ENCODE results near the gene PIM2. TPM values are rescaled to one million over a fixed set of nuclear protein-coding genes. Genes with fewer than 3 reads are reported as not detected.

The PIM2 gene
- total RNA-seq, 1 donor from 2014 or later = 6.8 TPM

DNA sequence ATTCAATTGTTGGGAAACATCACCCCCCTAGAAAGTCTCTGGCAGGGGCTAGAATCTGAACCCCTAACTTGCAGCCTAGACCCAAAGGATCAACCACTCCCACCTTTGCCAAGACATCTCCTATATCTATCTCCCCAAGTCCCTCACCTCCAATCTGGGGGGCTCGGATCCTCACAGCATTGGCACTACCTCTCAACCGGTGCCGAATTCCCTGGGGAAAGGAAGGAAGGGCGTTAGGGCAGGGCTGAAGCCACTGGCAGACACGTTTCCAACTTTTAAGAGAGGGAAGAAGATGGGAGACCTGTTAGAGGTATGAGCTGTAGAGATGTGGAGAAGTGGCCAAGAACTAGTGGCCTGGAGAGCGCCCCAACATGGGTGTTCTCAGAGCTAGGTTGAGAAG lies 23.9 kb downstream of the PIM2 start:
- Histone ChIP-seq H3K36me3 (ENCODE audit: control insufficient read depth, insufficient read depth, low read length) (peaks cover 7% of the 10 kb centered on the region), H3K4me3 (ENCODE audit: low read depth, low read length) (no peak overlapping the region), H3K27me3 (ENCODE audit: control insufficient read depth, insufficient read depth, low read length) (no peaks in the 10 kb centered on the region)
- DNase-seq (ENCODE audit: low read depth) (no peak), FAIRE-seq (no peak)
- TF ChIP-seq CTCF (IDR thresholded peaks at IDR 0.05; ENCODE audit: insufficient read depth, low read length, severe bottlenecking) = no peak

DNA sequence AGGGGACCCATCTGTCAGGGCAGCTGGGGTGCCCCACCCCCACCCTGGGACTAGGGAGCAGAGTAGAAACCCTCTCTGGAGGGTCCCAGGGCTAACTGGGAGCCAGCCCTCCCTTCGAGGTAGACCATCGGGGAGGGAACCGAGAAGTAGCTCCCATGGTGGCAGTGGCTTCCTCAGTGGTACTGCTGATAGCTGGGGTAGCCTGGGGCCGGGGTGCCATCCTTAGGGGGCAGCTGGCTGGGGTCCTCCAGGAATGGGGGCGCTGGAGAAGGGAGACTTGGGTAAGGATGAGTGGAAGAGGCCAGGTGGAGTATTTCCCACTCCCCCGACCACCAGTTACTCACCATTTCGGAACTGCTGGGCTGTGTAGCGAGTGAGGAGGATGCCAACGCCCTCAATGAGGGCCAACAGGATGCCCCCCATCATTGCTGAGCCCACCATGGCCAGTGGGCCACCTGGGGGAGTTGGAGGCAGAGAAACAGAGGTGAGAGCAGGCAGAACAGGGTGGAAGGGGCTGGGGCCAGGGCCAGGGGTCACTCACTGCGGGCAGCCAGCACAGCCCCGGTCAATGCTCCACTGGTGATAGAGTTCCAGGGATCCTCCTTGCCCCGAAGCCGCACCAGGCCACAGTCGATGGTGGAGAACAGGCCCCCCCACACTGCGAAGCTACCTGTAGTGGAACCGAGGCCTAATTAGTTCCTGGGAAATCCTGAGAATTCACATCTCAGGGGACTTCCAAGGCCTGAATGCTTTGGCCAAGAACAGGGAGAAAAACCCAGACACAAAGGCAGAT lies 25.1 kb downstream of the PIM2 start:
- DNase-seq (ENCODE audit: low read depth) (no peak), FAIRE-seq (no peak)
- Histone ChIP-seq H3K4me3 (ENCODE audit: low read depth, low read length) (no peak overlapping the region), H3K27me3 (ENCODE audit: control insufficient read depth, insufficient read depth, low read length) (no peaks in the 10 kb centered on the region), H3K36me3 (ENCODE audit: control insufficient read depth, insufficient read depth, low read length) (peaks cover 7% of the 10 kb centered on the region)
- no peak for TF ChIP-seq CTCF (IDR thresholded peaks at IDR 0.05; ENCODE audit: insufficient read depth, low read length, severe bottlenecking)

DNA sequence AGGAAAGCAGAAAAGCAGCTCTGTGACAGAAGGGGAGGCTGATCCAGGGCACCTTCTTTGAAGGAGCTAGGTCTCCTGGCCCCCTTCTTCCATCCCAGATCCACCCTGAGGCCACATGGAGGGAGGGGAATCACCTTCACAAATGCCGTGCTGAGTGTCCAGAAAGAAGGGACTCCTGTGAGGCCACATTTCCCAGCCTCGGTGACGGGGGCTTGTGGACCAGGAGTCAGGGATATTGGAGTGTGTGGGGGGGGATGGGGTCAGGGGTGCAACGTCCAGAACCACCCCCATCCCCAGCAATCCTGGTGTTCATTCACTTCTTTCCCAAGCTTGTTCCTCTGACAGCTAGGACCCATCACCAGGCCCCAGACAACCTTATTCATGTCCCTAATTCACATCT lies 25.9 kb downstream of the PIM2 start:
- FAIRE-seq = no peak
- no peak for DNase-seq (ENCODE audit: low read depth)
- TF ChIP-seq CTCF (IDR thresholded peaks at IDR 0.05; ENCODE audit: insufficient read depth, low read length, severe bottlenecking) = no peak
- peaks cover 7% of the 10 kb centered on the region for H3K36me3 ChIP-seq (ENCODE audit: control insufficient read depth, insufficient read depth, low read length)
- H3K4me3 ChIP-seq (ENCODE audit: low read depth, low read length) = no peak overlapping the region
- no peaks in the 10 kb centered on the region for H3K27me3 ChIP-seq (ENCODE audit: control insufficient read depth, insufficient read depth, low read length)

- FAIRE-seq (no peak), DNase-seq (ENCODE audit: low read depth) (peak; percentile 75)
- Histone ChIP-seq H3K27me3 (ENCODE audit: control insufficient read depth, insufficient read depth, low read length) (no peaks in the 10 kb centered on the region), H3K36me3 (ENCODE audit: control insufficient read depth, insufficient read depth, low read length) (peaks cover 7% of the 10 kb centered on the region), H3K4me3 (ENCODE audit: low read depth, low read length) (peak overlapping the region; percentile 50)
- TF ChIP-seq CTCF (IDR thresholded peaks at IDR 0.05; ENCODE audit: insufficient read depth, low read length, severe bottlenecking) = peak; percentile 66
Observed at GRCh38 chrX:48891402-48892288, 27.2 kb downstream of the PIM2 start.

DNA sequence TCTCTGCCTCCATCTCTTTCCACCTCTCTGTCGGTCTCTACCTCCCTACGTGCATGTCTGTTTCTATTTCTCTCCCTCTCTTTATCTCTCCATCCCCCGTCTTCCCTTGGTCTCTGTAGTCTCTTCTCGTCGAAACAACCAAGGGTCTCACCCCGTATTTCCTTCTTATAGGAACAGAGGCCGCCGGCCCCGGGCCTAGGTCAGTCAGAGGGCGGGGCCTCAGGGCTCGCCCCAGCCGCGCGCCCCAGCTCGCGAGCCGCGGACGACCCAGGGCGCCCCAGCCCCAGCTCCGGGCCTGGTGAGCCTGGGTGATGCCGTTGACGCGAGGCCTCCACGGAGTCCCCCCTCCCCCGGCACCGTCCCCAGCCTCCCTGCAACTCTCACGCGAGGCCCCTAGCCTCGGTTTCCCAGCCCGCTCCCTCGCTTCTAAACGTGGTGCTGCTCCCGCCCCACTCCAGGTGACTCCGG lies 27.9 kb downstream of the PIM2 start:
- peaks cover 7% of the 10 kb centered on the region for H3K36me3 ChIP-seq (ENCODE audit: control insufficient read depth, insufficient read depth, low read length)
- no peak for TF ChIP-seq CTCF (IDR thresholded peaks at IDR 0.05; ENCODE audit: insufficient read depth, low read length, severe bottlenecking)
- H3K4me3 ChIP-seq (ENCODE audit: low read depth, low read length) = peak overlapping the region; percentile 50
- no peaks in the 10 kb centered on the region for H3K27me3 ChIP-seq (ENCODE audit: control insufficient read depth, insufficient read depth, low read length)
- DNase-seq (ENCODE audit: low read depth) = no peak
- no peak for FAIRE-seq
